ACC112 (cell line): ENCODE measurements around the gene TEFM.
"Not testable (repeated sequence)": the region's sequence is repeated elsewhere in the genome, so short reads cannot be mapped to it uniquely, and the experiment has no call there.

Source experiments
- H2AFZ ChIP-seq: fragments of 200-600 bp; sonication (generic); one replicate; pipeline ENCODE4 v1.6.0; 2017; ENCODE audit warnings: antibody characterized with exemption, low read length; ENCODE audit not compliant: unreplicated experiment
- H3K27ac ChIP-seq: fragments of 200-600 bp; sonication (generic); 2 replicates; pipeline ENCODE4 v1.5.1; 2014; ENCODE audit warnings: low read depth, mild to moderate bottlenecking, antibody characterized with exemption, low read length, moderate library complexity
- H3K27me3 ChIP-seq: fragments of 200-600 bp; sonication (generic); 2 replicates; pipeline ENCODE4 v1.6.1; 2014; ENCODE audit warnings: mild to moderate bottlenecking, antibody characterized with exemption, low read length, moderate library complexity, mixed read lengths; ENCODE audit not compliant: insufficient read depth
- H3K36me3 ChIP-seq: fragments of 200-600 bp; sonication (generic); 2 replicates; pipeline ENCODE4 v1.6.1; 2016; ENCODE audit warnings: mild to moderate bottlenecking, antibody characterized with exemption, low read length, moderate library complexity, mixed read lengths; ENCODE audit not compliant: insufficient read depth
- H3K4me1 ChIP-seq: fragments of 200-600 bp; sonication (generic); one replicate; pipeline ENCODE4 v1.6.1; 2016; ENCODE audit warnings: low read length, mixed read lengths; ENCODE audit not compliant: insufficient read depth, unreplicated experiment, control insufficient read depth
- H3K4me3 ChIP-seq: fragments of 200-600 bp; sonication (generic); 2 replicates; pipeline ENCODE4 v1.5.1; 2014; ENCODE audit warnings: mild to moderate bottlenecking, low read depth, low read length
- H3K79me2 ChIP-seq: fragments of 200-600 bp; sonication (generic); one replicate; pipeline ENCODE4 v1.6.0; 2016; ENCODE audit warnings: low read length; ENCODE audit not compliant: control insufficient read depth, unreplicated experiment, insufficient read depth

The TEFM gene

DNA sequence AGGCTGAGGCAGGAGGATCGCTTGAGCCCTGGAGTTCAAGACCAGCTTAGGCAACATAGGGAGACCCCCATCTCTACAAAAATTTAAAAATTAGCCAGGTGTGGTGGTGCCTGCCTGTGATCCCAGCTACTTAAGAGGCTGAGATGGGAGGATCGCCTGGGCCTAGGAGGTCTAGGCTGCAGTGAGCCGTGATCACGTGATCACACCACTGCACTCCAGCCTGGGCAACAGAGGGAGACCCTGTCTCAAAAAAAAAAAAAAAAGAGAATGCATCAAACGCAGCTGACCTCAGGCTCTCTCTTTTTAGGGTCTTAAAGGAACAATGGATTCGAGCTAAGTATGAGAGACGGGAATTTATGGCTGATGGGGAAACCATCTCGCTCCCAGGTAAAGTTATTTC lies 25.5 kb upstream of the TEFM start:
- H2AFZ ChIP-seq, H3K4me3 ChIP-seq, H3K79me2 ChIP-seq, H3K36me3 ChIP-seq, H3K27me3 ChIP-seq, H3K4me1 ChIP-seq, H3K27ac ChIP-seq: not testable (repeated sequence)

DNA sequence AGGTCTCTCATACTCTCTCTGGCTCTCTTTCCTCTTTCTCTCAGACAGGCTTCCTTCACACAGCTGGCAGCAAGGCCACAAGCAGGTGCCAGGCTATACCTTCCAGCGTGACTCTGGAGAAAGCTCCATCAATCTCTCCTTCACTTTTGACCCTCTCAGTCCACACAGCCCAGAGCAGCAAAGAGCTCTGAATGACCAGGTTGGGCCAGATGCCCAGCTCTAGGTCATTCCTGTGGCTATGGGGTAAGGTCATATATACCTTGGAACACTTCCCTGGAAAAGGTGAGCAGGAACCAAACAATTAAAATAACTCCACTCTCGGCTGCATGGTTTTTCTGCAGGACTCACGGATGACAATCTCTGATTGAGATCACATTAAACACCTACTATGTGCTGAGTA lies 24.5 kb upstream of the TEFM start:
- Histone ChIP-seq H3K36me3 (no peaks in the 10 kb centered on the region), H3K4me1 (no peaks in the 10 kb centered on the region), H2AFZ (no peak overlapping the region), H3K27me3 (no peaks in the 10 kb centered on the region), H3K27ac (no peak overlapping the region), H3K4me3 (no peak overlapping the region), H3K79me2 (no peaks in the 10 kb centered on the region)

DNA sequence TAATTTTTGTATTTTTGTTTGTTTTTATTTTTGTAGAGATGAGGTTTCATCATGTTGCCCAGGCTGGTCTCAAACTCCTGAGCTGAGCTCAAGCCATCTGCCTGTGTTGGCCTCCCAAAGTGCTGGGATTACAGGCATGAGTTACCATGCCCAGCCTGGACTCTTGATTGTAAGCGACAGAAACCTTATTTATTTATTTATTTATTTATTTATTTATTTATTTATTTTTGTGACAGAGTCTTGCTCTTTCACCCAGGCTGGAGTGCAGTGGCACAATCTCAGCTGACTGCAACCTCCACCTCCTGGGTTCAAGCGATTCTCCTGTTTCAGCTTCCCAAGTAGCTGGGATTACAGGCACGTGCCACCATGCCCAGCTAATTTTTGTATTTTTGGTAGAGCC lies 23.8 kb upstream of the TEFM start:
- H3K4me3 ChIP-seq, H3K79me2 ChIP-seq, H3K27ac ChIP-seq, H3K36me3 ChIP-seq, H3K27me3 ChIP-seq, H3K4me1 ChIP-seq, H2AFZ ChIP-seq: not testable (repeated sequence)

DNA sequence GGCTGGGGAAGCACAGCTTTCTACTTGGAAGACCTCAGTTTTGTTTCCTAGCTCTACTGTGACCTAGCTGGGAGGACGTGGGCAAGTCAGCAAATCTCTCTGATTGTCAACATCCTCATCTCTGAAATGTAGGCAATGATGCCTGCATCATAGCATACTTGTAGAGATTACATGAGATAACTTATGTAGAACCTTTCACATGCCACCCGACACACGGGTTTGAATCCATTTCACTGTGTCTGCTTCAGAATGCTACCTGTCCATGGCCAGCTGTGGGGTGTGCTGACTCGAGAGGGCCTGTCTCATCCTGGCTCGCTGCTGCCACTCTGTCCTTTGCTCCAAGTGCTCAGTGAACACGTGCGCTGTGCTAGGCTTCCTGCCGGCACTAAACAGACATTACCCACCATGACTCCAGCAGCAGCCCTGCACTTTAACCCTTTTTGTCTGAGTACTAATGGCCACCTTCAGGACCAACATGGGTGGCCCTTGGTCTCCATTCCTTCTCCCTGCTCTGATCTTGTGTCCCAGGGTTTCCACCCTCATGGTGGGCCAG lies 23.1 kb upstream of the TEFM start:
- Histone ChIP-seq H3K27me3 (no peaks in the 10 kb centered on the region), H3K36me3 (no peaks in the 10 kb centered on the region), H3K4me1 (no peaks in the 10 kb centered on the region), H2AFZ (no peak overlapping the region), H3K79me2 (no peaks in the 10 kb centered on the region), H3K27ac (no peak overlapping the region), H3K4me3 (no peak overlapping the region)

DNA sequence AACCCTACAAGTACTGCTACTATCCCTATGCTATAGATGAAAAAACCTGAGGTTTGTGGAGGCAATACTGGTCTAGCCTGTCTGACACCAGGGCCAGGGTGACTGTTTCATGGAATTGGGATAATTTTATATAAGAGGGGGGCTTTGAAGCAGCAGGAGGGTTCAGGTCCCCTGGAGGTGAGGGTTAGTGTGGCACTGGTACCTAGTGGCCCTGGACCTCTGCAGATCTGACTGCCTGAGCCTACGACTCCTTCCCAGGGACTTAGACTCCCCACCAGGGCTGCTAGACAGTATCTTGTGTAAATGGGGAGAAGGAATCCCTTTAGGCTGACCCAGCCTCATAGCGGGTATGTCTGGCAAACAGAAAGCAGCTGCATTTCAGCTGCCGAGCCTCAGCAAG lies 22.5 kb upstream of the TEFM start:
- H2AFZ ChIP-seq: no peak overlapping the region
- no peaks in the 10 kb centered on the region for H3K79me2 ChIP-seq
- H3K36me3 ChIP-seq: no peaks in the 10 kb centered on the region
- no peak overlapping the region for H3K4me3 ChIP-seq
- no peak overlapping the region for H3K27ac ChIP-seq
- H3K4me1 ChIP-seq: no peaks in the 10 kb centered on the region
- peaks cover 4% of the 10 kb centered on the region; the same call in 1 of the 2 replicates for H3K27me3 ChIP-seq

DNA sequence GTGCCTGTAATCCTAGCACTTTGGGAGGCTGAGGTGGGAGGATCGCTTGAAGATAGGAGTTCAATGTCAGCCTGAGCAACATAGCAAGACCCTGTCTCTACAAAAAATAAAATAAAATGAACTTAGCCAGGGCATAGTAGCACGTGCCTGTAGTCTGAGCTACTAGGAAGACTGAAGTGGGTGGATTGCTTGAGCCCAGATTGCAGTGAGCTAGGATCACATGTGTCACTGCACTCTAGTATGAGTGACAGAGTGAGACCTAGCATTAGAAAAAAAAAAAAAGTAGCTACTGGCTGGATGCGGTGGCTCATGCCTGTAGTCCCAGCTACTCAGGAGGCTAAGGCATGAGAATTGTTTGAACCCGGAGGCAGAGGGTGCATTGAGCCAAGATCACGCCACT lies 21.7 kb upstream of the TEFM start:
- Histone ChIP-seq H3K79me2 (no peaks in the 10 kb centered on the region), H3K27me3 (peaks cover 11% of the 10 kb centered on the region)

DNA sequence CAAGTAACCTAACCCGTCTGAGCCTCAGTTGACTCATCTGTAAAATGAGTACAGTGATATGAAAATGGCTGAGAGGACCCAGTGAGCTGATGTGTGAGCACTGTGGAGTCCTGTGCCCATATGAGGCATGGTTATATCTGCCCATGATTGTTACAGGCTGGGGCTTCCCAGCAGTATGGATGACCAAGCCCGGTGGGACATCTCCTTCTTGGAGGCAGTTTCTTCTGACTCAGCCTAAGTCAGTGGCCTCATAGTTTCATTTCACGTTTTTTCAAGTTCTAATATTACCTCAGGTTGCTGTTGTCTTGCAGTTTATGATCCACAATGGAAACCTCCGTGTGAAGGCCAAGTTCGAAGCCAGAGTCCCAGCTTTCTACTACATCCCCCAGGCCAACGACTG lies 20.5 kb upstream of the TEFM start:
- no peaks in the 10 kb centered on the region for H3K79me2 ChIP-seq
- H3K27ac ChIP-seq: no peak overlapping the region
- H3K4me1 ChIP-seq: peaks cover 4% of the 10 kb centered on the region
- H3K4me3 ChIP-seq: no peak overlapping the region
- H3K36me3 ChIP-seq: no peaks in the 10 kb centered on the region
- H3K27me3 ChIP-seq: peaks cover 24% of the 10 kb centered on the region
- no peak overlapping the region for H2AFZ ChIP-seq

More for the DNA sequence above, 21.7 kb upstream of the TEFM start:
- no peak overlapping the region for H3K4me3 ChIP-seq
- no peaks in the 10 kb centered on the region for H3K4me1 ChIP-seq
- no peak overlapping the region for H3K27ac ChIP-seq
- H3K36me3 ChIP-seq: no peaks in the 10 kb centered on the region
- H2AFZ ChIP-seq: no peak overlapping the region

DNA sequence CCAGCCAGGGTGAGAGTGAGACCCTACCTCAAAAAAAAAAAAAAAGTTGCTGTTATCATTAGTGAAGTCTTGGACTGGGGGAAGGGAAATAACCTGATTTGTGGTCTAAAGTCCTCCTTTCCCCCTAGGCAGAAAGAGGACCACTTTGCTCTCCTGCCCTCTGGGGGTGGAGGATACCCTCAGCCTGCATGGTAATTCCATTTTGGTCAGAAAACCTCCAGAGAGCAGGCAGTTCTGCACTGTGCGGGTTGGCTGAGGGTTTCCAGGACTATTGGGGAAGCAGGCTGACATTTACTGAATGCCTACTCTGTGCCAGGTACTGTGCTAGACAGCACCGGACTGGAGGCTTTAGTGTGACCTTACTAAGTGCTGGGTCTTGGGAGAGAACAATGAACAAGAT lies 18.3 kb upstream of the TEFM start:
- H3K79me2 ChIP-seq: no peaks in the 10 kb centered on the region
- no peak overlapping the region for H3K4me3 ChIP-seq
- H3K4me1 ChIP-seq: peaks cover 4% of the 10 kb centered on the region
- H2AFZ ChIP-seq: no peak overlapping the region
- H3K36me3 ChIP-seq: no peaks in the 10 kb centered on the region
- H3K27me3 ChIP-seq: peaks cover 33% of the 10 kb centered on the region
- no peak overlapping the region for H3K27ac ChIP-seq

DNA sequence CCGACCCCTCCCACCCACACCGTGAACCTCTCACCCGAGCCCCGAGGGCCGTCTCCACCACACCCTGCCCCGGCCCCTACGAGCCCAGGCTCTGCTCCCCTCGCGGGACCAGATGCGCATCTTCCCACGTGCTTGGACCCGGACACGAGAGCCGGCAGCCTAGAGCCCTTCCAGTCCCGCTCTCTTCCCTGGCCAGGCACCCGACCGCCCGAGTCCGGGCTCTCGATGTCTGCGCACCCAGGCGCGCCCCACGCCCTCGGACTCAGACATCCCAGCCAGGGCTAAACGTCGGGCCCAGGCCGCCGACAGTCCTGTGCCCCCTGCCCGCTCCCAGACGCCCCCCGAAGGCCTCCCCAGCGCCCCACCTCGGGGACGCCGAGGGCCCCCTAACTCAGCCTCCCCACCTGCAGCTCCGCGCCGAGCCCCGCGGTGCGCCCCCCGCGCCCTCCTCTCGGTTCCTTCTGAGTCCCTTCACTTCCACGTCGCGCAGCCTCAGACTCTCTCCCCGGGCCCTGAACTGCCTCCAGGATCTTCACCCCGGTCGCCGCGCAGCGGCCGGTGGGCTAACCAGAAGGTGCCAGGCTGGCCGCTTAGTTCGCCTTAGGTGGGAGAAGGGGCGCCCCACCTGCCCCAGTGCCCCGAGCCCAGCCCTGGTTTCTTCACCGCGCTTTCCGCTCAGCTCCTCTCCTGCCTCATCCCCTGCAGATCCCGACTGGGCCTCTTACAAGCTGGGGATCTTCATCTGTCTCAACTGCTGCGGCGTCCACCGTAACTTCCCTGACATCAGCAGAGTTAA lies 16.4 kb upstream of the TEFM start:
- Histone ChIP-seq H3K27me3 (peaks cover 33% of the 10 kb centered on the region), H3K36me3 (no peaks in the 10 kb centered on the region), H3K4me1 (peaks cover 4% of the 10 kb centered on the region), H3K4me3 (peak overlapping the region; percentile 54), H3K79me2 (no peaks in the 10 kb centered on the region), H3K27ac (no peak overlapping the region), H2AFZ (peak overlapping the region; percentile 60)

DNA sequence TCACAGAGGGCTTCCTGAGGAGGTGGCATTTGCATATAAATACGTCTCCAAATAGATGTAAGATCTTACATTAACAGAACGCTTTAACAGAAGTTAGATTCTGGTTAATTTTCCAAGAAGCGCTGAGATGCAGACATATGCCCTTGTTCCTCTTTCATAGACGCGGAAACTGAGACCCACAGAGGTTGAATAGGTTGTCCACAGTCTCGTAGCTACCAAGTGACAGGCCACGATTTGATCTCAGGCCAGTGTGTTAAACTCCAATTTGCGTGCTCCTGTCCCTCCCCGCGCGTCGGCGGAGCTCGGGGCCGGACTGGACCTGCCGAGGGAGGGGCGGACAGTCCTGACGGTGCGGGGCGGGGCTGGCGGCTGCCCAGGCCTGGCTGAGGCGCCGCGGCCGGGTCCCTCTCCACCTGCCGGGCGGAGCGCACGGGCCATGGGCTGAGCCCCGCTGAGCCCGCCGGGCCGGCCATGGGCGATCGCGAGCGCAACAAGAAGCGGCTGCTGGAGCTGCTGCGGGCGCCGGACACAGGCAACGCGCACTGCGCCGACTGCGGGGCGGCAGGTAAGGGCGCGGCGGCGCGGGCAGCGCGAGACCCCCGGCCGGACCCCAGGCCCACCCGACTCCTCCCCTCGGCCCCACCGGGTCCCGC lies 15.6 kb upstream of the TEFM start, which contains the start of gene ADAP2:
ADAP2 (plus strand) TSS at position 402 of the 653 bp plus-strand sequence; CDS start at position 472, 70 bp downstream.
- Histone ChIP-seq H2AFZ (peak within 1 kb of the TSS; percentile 60), H3K4me3 (peak within 1 kb of the TSS; percentile 54), H3K36me3 (no peaks in the 10 kb centered on the region), H3K4me1 (peaks cover 4% of the 10 kb centered on the region), H3K27me3 (peaks cover 33% of the 10 kb centered on the region), H3K79me2 (no peaks in the 10 kb centered on the region), H3K27ac (no peak within 1 kb of the TSS)
